ENCODE measurements around the gene SYNGR3.

- TF ChIP-seq, protein P1, sequence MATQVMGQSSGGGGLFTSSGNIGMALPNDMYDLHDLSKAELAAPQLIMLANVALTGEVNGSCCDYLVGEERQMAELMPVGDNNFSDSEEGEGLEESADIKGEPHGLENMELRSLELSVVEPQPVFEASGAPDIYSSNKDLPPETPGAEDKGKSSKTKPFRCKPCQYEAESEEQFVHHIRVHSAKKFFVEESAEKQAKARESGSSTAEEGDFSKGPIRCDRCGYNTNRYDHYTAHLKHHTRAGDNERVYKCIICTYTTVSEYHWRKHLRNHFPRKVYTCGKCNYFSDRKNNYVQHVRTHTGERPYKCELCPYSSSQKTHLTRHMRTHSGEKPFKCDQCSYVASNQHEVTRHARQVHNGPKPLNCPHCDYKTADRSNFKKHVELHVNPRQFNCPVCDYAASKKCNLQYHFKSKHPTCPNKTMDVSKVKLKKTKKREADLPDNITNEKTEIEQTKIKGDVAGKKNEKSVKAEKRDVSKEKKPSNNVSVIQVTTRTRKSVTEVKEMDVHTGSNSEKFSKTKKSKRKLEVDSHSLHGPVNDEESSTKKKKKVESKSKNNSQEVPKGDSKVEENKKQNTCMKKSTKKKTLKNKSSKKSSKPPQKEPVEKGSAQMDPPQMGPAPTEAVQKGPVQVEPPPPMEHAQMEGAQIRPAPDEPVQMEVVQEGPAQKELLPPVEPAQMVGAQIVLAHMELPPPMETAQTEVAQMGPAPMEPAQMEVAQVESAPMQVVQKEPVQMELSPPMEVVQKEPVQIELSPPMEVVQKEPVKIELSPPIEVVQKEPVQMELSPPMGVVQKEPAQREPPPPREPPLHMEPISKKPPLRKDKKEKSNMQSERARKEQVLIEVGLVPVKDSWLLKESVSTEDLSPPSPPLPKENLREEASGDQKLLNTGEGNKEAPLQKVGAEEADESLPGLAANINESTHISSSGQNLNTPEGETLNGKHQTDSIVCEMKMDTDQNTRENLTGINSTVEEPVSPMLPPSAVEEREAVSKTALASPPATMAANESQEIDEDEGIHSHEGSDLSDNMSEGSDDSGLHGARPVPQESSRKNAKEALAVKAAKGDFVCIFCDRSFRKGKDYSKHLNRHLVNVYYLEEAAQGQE (IDR thresholded peaks at IDR 0.05; ENCODE audit: insufficient read depth in 1 of 2, low read depth in 2 of 2, low read length in 2 of 2), result no peak
- no peak for TF ChIP-seq POLR2AphosphoS5 (IDR thresholded peaks at IDR 0.05; ENCODE audit: low read depth, low read length)
- TF ChIP-seq FOXP2 (optimal IDR thresholded peaks at IDR 0.05; ENCODE audit: borderline replicate concordance, extremely low read depth, extremely low read length, insufficient read depth), result no peak
- no peak for TF ChIP-seq SIN3A (IDR thresholded peaks at IDR 0.05; ENCODE audit: borderline replicate concordance, insufficient read depth, low read length)
- no peak for TF ChIP-seq TAF1 (IDR thresholded peaks at IDR 0.05; ENCODE audit: borderline replicate concordance, insufficient read depth, low read length)
These were observed 8.4 kb upstream of the SYNGR3 start, which contains the start of gene NOXO1 for GRCh38 chr16:1981398-1981836.

Data from PFSK-1 (cell line).